Amygdala (tissue), 56 donors: ENCODE data around the gene UCK2.
A peak's percentile ranks its signal among the peaks of the same experiment; 100 is the strongest.

Source experiments
- DNase-seq, 56 donors: peaks; one replicate each; lab custom pipeline; 2025; lab: John Stamatoyannopoulos, UW

The UCK2 gene

DNA sequence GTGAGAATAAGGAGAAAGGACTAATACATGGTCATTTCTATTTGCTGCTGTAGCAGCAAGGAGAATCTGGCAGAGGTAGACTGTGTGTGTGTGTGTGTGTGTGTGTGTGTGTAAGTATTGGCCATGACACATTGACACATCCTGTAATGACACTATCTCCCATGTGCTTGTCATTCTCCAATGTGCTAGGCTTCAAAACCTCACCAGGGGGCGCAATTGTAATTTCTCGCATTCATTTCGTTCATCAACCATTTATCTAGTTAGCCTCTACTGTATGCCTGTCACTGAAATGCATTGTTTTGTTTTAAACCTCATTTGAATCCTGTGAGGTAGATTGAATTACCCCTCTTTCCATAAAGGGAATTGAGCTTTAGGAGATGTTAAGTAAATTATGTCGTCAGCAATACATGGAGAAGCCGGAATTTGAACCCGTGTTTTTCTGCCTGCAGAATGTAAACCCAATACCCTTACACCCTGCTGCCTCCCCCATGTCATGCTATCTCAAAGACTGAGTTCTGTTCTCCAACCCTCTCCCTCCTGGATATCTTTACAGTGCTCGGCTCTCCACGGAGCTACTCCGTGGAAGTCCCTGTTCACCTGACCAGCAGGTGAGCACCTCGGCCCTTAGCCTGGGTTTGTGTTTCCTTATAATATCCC lies 100.8 kb downstream of the UCK2 start:
- peak in 21 of 56 donors; percentile 1 to 72 (median 14) for DNase-seq

DNA sequence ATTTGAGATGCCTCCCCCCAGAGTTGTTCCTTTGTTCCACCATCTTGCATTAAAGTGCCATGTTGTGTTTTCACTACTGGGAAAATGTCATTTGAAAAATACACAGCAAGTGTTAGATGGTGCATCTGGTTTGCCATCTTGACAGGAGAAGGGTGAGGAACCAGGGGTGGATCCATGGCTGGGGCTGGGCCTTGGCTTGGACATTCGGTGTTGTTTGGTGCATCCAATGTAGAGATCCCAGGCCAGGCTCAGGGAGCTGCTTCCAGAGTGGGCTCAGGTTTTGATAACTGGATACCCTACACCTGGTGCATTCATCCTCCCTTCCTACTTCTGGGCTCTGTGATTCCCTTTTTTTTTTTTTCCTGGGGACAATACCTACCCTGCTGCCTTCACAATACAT lies 103.5 kb downstream of the UCK2 start:
- DNase-seq: no peak

DNA sequence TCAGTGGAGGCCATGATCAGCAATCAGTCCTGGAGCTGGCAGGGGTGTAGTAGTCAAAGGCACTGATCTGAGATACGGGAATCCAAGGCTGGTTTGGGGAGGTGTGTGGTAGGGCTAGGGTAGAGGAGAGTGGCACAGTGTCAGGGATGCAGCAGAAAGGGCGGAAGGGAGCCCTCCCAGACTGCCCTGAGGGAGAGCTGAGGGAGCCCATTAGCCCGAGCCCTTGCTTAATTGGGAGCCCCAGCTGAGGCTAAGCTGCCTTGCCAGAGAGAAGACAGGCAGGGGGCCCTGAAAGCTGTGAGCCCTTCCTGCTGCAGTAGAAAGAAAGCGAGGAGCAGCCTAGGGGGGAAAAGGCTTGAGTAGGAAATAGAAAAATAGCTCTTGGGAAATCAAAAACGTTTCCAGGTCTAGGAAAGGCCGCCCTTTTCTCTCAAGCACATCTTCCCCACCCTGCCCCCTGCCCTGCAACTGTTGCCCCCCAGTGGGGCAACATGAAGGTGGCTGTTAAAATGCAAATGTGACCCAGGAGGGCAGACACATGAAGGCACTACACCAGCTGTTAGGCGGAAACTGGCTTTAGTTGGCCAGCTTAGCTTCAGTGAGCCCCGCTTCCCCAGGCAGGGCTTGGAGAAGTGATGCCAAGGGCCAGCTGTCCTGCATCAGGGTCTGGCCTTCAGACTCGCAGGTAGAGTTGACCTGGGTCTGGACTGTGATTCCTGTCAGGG lies 106.2 kb downstream of the UCK2 start:
- DNase-seq: no peak

DNA sequence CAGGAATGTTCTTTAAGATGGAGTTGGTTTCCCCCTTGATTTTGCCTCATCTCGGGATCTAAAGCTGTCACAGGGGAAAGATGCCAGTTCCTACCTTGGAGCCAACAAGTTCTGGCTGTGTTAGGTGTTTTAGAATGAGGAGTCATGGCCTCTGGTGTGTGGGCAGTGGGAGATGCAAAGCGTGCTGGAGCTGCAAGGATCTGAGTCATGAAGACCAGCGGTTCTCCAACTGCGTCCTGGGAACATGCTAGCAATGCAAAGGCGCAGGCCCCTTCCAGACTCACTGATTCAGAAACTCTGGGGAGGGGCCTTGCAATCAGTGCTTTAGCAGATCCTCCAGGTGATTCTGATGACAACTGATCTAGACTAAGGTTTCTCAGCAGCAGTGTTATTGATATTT lies 109.1 kb downstream of the UCK2 start:
- DNase-seq: no peak

DNA sequence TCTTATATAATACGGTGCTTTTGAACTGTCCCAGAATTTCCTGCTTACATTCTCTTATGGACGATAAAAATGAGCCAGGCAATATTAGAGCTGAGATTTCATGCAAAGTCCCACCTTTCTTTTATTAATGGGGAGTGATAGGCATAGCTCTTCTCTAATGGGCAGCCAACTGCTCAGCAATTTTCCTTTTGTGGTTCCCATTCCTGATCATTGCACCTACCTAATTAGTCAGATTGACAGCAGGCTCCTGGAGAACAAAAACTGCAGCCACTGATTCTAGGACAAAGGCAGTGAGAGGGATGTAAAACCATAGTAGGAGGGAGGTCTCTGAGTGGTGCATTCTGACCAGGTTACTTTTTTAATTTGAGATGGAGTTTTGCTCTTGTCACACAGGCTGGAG lies 110.4 kb downstream of the UCK2 start:
- no peak for DNase-seq

DNA sequence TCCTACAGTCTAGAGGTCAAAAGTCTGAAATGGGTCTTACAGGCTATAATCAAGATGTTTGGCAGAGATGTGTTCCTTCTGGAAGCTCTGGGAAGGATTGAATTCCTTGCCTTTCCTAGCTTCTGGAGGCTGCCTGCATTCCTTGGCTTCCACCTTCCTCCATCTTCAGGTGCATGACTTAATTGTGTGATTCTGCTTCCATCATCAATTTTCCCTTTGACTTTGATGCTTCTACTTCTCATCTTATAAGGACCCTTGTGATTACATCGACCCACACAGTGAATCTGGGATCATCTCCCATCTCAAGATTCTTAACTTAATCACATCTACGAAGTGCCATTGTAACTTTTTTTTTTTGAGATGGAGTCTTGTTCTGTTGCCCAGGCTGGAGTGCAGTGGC lies 111.4 kb downstream of the UCK2 start:
- no peak for DNase-seq

DNA sequence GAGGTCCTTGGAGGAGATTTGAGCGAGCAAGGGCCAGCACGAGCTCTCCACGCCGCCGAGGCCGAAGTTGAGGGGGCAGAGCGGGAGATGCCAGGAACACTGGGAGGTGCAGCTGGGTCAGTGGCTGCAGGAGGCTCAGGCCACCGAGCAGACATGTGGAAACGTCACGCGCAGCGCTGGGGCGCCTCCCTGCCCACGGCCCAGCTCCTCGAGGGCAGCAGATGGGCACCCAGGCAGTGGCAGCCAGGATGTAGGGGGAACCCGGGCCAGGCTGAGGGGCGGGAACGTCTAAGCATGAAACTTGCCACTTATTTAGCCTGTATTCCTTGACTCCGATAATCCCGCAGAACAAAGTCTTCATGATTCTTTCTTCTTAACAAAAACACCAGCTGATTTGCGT lies 114.1 kb downstream of the UCK2 start:
- no peak for DNase-seq

DNA sequence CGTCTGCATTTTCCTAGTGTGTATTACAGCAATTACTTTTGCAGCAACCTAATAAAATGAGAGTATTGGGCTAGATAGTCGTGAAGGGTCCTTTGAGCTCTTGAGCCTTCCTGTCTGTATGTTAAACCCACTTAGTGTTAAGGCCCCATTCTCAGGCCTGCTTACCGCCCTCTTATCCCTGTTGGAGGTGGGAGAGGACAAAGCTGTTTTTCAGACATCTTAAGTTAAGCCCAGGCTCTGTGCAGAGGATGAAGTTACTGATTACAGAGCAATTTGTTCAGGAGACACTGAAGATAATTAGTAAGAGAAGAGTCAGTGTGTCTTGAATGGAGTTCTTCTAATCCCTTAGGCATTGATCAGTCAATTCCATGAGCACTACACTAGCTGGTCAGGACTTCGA lies 114.6 kb downstream of the UCK2 start:
- no peak for DNase-seq

DNA sequence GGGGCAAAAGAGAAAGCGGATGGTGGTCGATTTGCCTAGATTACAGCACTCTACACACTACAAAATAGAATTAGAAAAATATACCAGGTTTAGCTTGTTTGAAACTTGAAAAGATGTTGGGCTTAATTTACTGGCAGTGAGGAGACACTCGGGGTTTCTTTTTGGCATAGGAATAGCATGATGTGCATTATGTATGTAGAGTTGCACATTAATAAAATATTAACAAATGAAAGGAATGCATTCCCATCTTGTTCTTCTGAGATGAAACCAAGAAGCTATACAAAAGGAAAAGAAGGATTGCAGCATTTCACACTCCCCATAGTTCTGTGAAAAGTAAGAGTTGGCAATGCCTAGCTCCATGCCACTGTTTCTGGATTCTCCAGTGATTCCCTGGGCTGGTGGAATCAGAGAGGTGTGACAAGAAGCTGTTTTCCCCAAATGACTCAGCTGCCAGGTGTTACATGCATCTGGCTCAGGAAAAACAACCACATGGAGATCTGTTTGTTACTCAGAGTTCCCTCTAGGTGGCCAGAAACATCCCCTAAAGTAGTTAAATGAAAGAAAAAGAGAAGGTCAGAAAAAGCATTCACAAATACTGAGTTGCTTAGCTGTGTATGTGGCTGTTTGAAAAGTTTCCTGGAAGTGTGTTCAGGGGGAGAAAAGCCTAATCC lies 115.6 kb downstream of the UCK2 start:
- DNase-seq: no peak

DNA sequence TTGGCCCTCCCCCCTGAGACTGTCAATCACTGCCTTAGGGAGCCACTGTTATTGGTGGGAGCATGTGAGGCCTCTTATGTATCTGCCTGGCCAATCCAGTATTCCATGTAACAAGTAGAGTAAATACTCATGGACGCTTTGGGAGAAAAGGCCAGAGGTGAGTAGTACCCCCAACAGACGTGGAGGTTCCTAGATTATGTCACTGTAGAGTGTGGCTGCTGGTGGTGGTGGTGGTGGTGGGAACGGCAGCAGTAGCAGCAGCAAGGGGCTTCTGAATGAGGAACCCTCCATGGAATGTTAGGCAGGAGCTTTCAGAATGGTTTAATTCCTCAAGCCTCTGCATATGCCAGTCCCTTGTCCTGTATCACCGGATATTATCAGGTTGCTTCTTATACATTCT lies 118.5 kb downstream of the UCK2 start:
- DNase-seq: no peak

DNA sequence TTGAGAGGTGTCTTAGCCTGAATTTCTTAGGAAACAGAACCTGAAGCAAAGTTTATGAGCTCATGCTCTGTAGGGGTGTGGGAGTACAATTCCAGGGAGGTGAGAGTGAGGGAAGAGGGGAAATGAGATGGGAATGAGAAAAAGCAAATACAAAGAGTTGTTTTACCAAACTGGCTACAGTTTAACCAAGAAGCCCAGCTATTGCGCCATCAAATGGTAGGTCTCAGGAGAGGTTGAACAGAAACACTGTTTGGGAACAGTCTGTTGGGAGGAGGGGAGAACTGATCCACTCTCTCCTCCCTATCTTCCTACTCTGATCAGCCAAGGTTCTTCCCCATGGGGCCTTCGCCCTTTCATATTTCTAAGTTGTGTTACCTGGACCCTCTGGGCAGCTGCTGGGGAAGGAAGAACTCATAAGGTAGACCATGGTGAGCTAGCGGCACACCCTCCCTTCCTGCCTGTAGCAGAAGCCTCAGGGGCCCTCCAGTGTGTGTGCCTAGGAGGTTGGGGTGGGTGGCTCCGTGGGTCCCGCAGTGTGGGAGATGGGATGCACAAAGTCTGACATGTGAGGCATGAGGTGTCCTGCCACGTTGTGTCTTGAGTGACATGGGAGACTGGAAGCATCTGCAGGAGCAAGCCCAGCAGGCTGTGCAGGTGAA lies 120.5 kb downstream of the UCK2 start:
- no peak for DNase-seq

DNA sequence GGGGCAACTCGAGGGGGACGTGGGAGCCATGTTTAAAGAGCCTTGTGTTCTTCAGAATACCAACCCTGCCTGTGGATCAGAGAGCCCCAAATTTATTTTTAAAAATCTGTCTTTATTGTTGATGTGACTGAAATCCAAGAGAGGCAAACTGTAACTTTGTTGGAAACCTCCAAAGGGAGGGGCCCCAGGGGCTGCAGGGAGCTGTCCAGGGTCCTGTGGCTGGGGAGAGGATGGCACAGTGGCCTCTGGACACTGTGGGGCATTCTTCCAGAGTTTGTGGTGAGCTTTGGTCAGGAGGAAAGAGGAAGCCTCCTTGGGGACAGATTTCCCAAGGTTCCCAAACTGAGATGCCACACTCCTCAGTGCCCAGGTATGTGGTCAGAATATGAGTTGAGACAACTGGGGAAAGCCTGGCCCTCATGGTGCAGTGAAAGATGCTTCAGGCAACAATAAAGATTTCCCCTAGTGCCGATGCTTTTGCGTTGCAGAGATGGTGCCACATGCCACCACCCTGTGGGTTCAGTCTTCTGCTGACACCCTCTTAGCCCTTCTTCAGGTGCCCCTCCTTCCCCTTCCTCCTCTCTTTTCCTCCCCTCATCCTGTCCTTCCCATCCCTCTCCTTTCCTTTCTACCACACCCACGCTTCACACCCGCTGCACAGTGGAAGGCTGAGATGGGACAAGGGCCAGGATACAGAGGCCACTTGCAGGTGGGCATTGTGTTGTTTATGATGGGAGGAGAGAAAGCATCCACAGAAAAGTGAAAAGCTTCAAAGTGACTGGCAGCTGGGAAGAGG lies 122.1 kb downstream of the UCK2 start:
- DNase-seq: no peak

DNA sequence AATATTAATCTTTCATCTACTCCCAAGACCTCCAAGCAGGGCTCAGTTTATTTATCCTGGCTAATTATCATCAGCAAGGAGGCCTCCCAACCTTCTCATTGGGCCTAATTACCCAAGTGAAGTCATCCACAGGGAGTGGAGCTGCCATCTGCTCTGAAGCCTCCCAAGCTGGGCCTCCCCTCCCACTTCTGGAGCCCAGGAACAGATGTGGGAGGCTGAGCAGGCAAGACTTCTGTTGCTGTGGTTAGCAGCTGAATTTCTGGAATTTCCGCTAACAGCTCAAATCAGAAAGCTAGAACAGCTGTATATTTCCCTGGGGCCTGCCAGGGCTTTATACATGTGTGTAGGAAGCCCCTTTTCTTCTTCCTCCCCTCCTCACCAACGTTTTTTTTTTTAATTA lies 127.5 kb downstream of the UCK2 start:
- DNase-seq: no peak

DNA sequence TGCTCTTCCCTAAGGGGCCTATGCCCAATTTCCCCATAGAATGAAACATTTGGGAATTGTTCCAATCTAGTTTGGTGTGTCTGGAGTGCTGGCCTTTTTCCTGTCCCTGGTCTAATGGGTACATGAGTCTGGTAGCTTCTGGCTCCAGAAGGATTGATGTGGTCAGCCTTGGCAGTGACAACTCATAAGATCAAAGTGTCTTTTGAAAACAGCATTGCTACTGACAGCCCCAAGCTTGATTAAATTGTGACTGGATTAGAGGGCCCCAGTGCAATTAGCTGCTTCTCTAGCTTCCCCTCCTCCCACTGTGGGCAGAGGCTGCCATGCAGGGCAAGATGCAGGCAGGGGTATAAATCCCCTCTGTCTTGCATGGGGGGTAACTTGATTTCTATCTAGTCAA lies 130.9 kb downstream of the UCK2 start:
- DNase-seq: no peak

DNA sequence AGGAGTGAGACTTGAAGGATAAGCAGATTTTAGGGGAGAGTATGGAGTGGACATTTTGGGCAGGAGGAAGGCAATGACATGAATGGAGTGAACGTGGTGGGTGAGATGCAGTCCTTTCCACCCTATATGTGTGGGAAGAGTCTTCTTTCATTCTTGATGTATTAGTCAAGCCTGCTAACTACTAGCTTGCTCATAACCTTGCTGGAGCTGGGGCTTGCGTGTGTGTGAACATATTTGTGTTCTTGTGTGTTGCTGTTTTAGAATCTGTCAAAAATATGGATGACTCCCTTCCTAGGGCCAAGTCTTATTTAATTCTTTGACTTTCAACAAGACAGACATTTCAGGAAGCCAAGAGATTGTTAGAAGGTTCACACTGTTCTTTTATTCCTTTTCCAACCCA lies 132.7 kb downstream of the UCK2 start:
- no peak for DNase-seq

DNA sequence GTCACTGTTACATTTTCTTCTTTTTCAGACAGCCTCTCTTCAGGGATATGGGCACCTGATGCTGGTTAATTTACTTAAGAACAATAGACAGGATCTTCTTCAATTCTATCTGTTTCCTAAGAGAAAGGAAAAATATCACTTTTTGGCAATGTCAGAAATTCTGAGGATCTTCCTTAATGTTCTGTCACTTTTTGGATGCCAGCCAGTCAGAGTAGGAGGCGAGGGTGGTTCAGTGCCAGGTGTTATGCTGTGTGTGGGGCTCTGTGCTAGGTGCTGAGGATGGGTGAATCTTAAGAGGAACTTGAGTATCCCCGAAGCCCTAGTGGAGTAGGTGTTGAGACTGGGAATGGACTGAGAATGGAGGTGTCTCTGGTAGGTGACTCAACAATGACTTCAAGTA lies 133.5 kb downstream of the UCK2 start:
- DNase-seq: peak in 2 of 56 donors; percentile 6 to 26
